Measurements from ENCODE around the gene KRT77. TPM values are rescaled to one million over a fixed set of nuclear protein-coding genes. Genes with fewer than 3 reads are reported as not detected.

KRT77 gene
- total RNA-seq, 3 donors from 2014 or later, result 0.48 TPM; not detected in 2

DNA sequence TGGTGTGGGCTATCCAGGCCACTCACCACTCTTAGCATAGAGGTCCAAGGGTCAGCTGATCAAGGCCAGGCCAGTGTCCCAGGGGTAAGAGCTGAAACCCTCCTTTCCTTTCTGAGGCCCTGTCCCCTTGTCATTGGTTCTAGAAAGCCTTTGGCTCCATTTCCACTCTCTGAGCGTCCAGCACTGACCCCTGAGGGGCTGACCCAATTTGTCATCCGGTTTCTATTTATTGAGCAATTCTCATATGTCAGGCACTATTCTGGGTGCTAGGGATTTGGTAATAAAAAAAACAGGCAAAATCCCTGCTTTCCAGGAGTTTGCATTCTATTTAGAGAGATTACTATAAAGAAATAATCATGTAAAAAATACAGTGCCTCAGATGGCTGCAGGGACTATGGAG lies 3.4 kb downstream of the KRT77 start:
- Histone ChIP-seq H3K36me3 (no peaks in the 10 kb centered on the region), H3K9me3 (no peaks in the 10 kb centered on the region), H3K4me3 (no peak overlapping the region), H3K27me3 (peaks cover 0 to 7% of the 10 kb centered on the region in 2 donors), H3K27ac (no peak overlapping the region), H3K4me1 (no peaks in the 10 kb centered on the region)
- TF ChIP-seq, protein P1, sequence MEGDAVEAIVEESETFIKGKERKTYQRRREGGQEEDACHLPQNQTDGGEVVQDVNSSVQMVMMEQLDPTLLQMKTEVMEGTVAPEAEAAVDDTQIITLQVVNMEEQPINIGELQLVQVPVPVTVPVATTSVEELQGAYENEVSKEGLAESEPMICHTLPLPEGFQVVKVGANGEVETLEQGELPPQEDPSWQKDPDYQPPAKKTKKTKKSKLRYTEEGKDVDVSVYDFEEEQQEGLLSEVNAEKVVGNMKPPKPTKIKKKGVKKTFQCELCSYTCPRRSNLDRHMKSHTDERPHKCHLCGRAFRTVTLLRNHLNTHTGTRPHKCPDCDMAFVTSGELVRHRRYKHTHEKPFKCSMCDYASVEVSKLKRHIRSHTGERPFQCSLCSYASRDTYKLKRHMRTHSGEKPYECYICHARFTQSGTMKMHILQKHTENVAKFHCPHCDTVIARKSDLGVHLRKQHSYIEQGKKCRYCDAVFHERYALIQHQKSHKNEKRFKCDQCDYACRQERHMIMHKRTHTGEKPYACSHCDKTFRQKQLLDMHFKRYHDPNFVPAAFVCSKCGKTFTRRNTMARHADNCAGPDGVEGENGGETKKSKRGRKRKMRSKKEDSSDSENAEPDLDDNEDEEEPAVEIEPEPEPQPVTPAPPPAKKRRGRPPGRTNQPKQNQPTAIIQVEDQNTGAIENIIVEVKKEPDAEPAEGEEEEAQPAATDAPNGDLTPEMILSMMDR (IDR thresholded peaks at IDR 0.05), result no peak
- no peak for TF ChIP-seq POLR2A (IDR thresholded peaks at IDR 0.05)
- no peak for TF ChIP-seq POLR2AphosphoS5 (IDR thresholded peaks at IDR 0.05)
- intact Hi-C loops (cut with DNase I; ENCODE audit: low total_unique reads), result no loop called here
- DNase-seq (ENCODE audit: low spot score in 2 of 2), result no peak

DNA sequence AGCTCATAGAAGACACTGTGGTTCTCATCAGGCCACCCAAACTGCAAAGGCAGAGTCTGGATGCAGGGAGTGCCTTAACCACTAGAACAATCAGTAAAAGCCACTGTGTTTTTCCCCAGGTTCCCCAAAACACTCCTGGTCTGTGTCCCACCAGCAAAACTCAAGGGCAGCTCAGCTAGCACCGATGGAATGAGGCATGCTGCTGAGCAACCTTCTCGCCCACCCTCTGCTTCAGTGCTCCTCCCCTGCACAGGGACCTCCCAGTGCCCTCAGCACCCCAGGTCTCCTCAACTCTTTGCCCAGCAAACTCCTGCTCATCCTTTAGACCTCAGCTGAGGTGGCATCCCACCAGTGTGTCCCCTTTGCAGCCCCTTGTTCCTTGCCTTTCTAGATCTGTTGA lies 4.0 kb downstream of the KRT77 start:
- Histone ChIP-seq H3K36me3 (no peaks in the 10 kb centered on the region), H3K4me1 (no peaks in the 10 kb centered on the region), H3K27me3 (peaks cover 0 to 7% of the 10 kb centered on the region in 2 donors), H3K9me3 (no peaks in the 10 kb centered on the region), H3K27ac (no peak overlapping the region), H3K4me3 (no peak overlapping the region)
- TF ChIP-seq, protein P1 (IDR thresholded peaks at IDR 0.05), result no peak
- TF ChIP-seq POLR2A (IDR thresholded peaks at IDR 0.05) (no peak), POLR2AphosphoS5 (IDR thresholded peaks at IDR 0.05) (no peak)
- no peak for DNase-seq (ENCODE audit: low spot score in 2 of 2)
- intact Hi-C loops (cut with DNase I; ENCODE audit: low total_unique reads), result no loop called here

DNA sequence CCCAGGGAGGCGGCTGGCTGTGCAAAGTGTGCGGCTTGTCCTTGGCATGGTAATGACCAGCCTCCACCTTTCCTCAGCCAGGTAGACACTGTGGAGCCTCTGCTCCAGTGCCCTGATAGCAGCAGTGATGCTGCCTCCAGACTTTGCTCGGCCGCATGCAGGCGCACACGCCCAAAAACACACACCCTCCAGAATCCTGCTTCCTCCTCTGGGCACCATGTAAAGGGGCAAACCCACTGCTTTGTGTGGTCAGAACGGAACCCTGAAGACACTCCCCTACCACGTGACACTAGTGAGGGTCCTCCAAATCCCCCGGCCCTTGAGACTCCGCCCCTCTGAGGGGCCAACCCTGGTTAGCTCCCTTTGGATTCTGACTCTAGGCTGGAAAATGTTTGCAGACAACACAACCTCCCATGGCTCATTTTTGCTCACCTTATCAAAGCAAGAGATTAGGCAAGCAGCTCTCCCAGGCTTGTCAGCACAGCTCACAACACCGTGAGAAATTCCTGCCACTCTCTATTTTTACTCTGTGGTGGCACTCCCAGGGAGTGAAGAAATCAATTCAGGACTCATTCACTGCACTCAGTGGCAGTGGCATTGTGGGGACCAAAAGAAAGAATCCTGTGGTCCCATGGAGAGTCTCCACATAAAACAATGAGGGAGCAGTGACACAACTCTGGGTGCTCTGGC lies 4.5 kb downstream of the KRT77 start:
- peaks cover 0 to 7% of the 10 kb centered on the region in 2 donors for H3K27me3 ChIP-seq
- intact Hi-C loops (cut with DNase I; ENCODE audit: low total_unique reads), result no loop called here
- H3K27ac ChIP-seq, result no peak overlapping the region
- H3K36me3 ChIP-seq, result no peaks in the 10 kb centered on the region
- DNase-seq (ENCODE audit: low spot score in 2 of 2), result no peak
- H3K4me3 ChIP-seq, result no peak overlapping the region
- no peaks in the 10 kb centered on the region for H3K4me1 ChIP-seq
- no peaks in the 10 kb centered on the region for H3K9me3 ChIP-seq
- TF ChIP-seq, protein P1 (IDR thresholded peaks at IDR 0.05), result no peak
- no peak for TF ChIP-seq POLR2A (IDR thresholded peaks at IDR 0.05)
- no peak for TF ChIP-seq POLR2AphosphoS5 (IDR thresholded peaks at IDR 0.05)

DNA sequence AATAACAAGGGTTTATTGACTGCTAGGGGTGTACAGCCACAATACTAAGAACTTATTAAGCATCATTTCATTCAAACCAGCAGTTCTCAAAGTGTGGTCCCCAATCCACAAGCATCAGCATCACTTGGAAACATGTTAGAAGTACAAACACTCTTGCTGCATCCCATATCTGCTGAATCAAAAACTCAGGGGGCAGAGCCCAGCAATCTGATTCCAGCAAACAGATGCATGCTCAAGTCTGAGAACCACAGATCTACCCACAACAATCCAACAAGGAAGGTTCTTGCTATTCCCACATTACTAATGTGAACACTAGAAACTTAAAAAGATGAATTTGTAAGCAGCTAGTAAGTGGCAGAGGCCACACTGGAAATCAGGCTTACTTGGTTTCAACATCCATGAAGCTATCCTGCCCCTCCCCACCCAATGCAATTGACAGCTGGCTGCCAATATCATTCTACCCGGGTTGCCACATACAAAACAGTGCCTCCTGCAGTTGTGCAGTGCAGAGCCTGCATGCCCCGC lies 6.2 kb downstream of the KRT77 start:
- H3K4me3 ChIP-seq, result no peak overlapping the region

DNA sequence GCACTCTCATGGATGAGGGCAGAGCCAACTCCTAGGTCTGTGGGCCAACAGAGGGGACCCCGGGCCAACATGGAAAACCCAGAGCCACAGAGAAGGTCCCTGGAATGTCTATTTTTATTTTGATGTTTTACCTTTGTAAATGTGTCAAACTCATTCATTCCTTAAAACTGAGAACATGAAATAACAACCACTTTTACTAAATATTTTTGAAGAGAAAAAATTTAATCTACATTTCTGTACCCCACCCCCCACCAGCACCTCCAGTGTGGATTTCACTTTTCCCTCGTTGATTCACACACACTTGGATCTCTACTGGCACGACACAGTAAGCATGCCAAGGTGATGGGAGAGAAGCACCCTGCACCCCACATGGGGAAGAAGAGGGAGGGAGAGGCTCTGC lies 6.7 kb downstream of the KRT77 start:
- intact Hi-C loops (cut with DNase I; ENCODE audit: low total_unique reads), result no loop called here
- TF ChIP-seq POLR2AphosphoS5 (IDR thresholded peaks at IDR 0.05) (no peak), POLR2A (IDR thresholded peaks at IDR 0.05) (no peak)
- TF ChIP-seq, protein P1 (IDR thresholded peaks at IDR 0.05), result no peak
- peaks cover 0 to 7% of the 10 kb centered on the region in 2 donors for H3K27me3 ChIP-seq
- H3K4me3 ChIP-seq, result no peak overlapping the region
- no peaks in the 10 kb centered on the region for H3K9me3 ChIP-seq
- DNase-seq (ENCODE audit: low spot score in 2 of 2), result no peak
- H3K4me1 ChIP-seq, result no peaks in the 10 kb centered on the region
- H3K27ac ChIP-seq, result no peak overlapping the region
- H3K36me3 ChIP-seq, result no peaks in the 10 kb centered on the region

More for the DNA sequence above, 6.2 kb downstream of the KRT77 start:
- intact Hi-C loops (cut with DNase I; ENCODE audit: low total_unique reads), result no loop called here
- no peaks in the 10 kb centered on the region for H3K4me1 ChIP-seq
- no peak overlapping the region for H3K27ac ChIP-seq
- H3K27me3 ChIP-seq, result peaks cover 0 to 7% of the 10 kb centered on the region in 2 donors
- no peaks in the 10 kb centered on the region for H3K36me3 ChIP-seq
- DNase-seq (ENCODE audit: low spot score in 2 of 2), result no peak
- TF ChIP-seq POLR2AphosphoS5 (IDR thresholded peaks at IDR 0.05), result no peak
- TF ChIP-seq POLR2A (IDR thresholded peaks at IDR 0.05), result no peak
- TF ChIP-seq, protein P1 (IDR thresholded peaks at IDR 0.05), result no peak
- no peaks in the 10 kb centered on the region for H3K9me3 ChIP-seq

Data from breast epithelium (tissue), 4 donors.